Dermis blood vessel endothelial cell (primary cell): ENCODE data around the gene USP15. TPM values are rescaled to one million over a fixed set of nuclear protein-coding genes. Genes with fewer than 3 reads are reported as not detected.

Experiments used
- DNase-seq: peaks from one replicate; pipeline ENCODE4 v3.0.0; 2010
- total RNA-seq: library from RNA; depleted of rRNA; stranded (reverse); fragments of >200 nt; gene quantifications from 2 replicates; pipeline ENCODE4 v1.2.3, GENCODE V29; 2014

Gene USP15
- total RNA-seq: 56.7 and 56.8 TPM in 2 replicates

- peak; percentile 99 for DNase-seq
Measured at GRCh38 chr12:62259993-62260732, at the start of gene USP15. USP15 (plus strand) TSS chr12:62260404; CDS start chr12:62260415, 11 bp downstream.

GRCh38 chr12:62210422-62210821 lies 49.8 kb upstream of the USP15 start:
- peak; percentile 62 for DNase-seq

GRCh38 chr12:62211510-62211909 lies 48.7 kb upstream of the USP15 start:
- DNase-seq: no peak

DNA sequence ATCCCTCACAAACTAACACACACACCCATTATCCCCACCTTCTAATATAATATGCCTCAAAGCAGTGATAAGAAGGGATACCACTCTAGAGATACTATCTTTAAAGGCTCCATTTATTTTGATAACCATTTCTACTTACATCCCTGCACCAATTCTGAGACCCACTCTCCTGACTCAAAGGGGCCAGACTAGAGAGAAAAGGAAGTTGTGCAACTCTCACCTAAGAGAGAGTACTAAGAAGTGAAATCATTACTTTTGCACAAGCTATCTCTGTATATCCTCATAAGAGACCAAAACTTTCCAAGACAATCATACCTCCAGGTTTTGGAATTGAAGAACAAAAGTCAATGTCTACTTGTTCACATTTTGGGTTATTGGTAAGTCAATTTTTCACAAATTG lies 45.4 kb upstream of the USP15 start:
- no peak for DNase-seq

- DNase-seq: no peak
Measured at GRCh38 chr12:62215506-62215905, 44.7 kb upstream of the USP15 start.

DNA sequence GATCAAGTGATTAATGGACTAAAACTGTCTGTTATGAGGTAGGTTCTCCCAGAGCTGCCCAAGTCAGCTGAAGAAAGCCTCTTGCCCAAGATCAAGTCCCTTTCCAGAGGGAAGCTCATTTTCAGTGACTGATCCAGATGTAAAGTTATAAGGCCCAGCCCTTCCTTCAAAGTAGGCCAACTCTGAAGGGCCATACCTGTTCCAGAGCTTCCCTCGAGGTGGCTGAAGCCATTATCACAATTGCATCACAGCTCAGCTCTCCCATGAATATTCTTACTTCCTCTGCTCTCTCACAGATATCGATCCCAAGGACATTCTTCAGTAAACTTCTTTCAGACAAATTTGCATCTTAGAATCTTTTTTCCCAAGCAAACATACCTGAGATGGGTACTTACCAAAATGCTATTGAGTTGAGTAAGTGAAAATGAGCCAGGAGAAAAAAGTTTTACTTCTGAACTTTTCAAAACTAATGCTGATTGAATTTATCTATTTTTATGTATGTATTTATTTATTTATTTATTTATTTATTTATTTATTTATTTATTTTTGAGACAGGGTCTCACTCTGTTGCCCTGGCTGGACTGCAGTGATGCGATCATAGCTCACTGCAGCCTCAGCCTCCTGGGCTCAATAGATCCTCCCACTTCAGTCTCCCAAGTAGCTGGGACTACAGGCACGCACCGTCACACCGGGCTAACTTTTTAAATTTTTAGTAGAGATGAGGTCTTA lies 42.6 kb upstream of the USP15 start:
- no peak for DNase-seq

GRCh38 chr12:62221107-62221506 lies 39.1 kb upstream of the USP15 start:
- DNase-seq: no peak

- DNase-seq: no peak
Measured at GRCh38 chr12:62224601-62225000, 35.6 kb upstream of the USP15 start.

GRCh38 chr12:62227091-62227490 lies 33.1 kb upstream of the USP15 start:
- no peak for DNase-seq

GRCh38 chr12:62230652-62231051 lies 29.6 kb upstream of the USP15 start:
- DNase-seq: no peak

GRCh38 chr12:62232143-62232729 lies 28.0 kb upstream of the USP15 start:
- no peak for DNase-seq

DNA sequence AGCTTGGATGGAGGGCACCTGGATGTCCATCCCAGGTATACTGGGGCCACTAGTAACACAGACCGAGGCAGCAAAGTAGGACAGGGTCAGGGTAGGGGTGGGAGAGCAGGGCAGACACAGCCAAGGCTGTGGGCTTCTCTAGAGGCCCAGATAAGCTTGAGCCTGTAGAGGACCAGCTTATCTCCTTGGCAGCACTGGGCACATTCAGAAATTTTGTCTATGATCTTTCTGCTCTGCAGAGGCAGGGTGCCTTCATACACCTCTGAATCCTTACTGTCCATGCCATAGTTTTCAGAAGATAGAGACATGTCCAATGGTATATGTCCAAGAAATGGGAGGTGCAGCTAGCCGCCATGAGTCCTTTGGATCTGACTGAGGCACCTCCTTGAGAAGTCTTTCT lies 26.4 kb upstream of the USP15 start:
- DNase-seq: no peak

DNA sequence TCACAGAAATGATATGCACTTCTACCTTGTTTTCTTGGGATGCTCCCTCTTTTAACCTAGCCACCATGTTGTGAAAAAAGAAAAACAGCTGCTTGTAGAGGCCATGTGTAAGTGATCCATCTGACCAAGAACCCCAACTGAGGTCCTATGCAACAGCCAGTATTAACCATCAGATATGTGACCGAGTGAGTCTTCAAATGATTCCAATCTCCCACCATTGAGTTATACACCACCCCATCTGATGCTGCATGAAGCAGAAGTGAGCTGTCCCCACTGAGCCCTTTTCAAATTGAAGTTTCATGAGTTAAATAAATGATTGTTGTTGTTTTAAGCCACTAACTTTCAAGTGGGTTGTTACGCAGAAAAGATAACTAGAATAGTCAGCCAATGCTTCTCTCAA lies 20.6 kb upstream of the USP15 start:
- DNase-seq: no peak

DNA sequence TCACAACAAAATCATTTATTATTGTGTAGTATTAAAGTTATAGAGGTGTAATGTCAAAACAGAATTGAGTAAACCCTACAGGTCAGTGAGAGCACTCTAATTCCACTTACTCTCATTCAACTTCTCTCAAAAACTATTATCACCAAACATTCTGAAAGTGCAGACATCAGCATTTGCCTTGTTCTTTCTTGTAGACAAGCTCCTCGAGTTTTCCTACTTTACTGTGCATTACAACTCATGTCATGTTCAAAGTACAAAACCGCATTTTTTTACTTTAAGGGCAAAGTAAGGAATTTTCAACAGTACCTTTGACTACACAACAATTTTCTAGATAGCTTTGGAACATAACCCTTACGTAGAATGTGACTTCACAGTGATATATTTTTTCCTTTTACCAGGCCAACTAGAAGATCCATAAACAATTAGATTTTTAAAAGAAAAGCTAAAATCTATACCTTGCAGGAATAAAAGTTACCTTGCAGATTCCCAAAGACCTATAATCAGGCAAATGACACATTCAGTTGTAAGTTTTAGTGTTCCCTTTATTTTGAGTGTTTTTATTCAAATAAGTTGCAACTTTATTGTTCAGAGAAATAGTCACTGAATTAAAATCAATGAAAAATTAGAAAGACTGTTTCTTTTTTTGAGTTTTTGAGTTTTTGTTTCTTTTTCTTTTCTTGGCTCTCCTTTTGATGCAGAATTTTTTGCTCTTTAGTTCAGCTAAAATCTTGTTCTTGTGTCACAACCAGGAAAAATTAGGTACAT lies 12.7 kb upstream of the USP15 start:
- no peak for DNase-seq

DNA sequence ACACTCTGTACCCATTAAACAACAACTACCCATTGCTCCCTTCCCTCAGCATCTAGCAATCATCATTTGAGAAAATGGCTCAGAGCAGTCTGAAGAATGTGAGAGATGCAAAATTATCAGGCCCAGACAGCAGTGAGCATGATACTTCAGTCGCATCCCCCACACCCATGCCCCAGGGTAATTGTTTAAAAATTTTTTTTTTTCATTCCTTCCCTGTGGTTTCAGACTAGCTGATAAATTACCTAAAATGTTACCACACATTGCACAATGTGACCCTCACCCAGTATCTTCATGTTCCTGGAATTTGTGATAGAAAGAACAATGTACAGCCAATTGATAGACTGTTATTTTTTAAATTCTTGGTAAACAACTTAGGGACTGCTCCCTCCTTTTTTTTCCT lies 11.3 kb upstream of the USP15 start:
- no peak for DNase-seq

- no peak for DNase-seq
Measured at GRCh38 chr12:62249419-62249818, 10.8 kb upstream of the USP15 start.

- no peak for DNase-seq
Measured at GRCh38 chr12:62250671-62251608, 9.3 kb upstream of the USP15 start.

DNA sequence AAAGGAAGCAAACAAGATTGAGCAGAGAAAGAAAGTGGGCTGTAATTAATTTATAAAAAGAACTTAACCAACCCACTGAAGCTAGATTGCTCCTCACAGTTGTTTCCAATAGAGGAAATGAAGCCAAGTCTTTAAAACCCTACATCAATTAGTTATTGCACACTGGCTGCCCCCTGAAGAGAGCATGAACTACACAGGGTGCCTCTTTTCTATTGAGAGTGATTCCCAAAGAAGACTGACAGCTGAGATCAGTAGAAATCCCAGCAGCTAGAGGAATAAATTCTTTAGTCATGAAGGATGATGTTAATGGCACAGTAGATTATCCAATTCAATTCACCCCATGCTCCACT lies 8.6 kb upstream of the USP15 start:
- no peak for DNase-seq

DNA sequence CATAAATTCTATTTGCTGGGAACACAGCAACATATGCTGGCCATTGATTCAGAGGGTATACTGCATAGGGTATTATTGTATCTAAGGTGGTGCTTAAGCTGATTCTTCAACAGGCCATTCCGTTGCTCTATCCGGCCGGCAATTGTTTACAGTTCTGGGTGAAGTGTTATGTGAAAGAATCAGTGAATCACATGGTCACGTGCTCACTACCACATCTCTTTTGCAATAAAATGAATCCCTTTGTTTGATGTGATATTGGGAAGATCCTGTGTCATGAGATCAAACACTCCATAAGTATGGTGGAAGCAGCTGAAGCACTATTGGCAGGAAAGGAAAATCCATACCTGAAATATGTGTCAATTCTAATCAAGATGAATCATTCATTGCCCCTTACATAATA lies 7.6 kb upstream of the USP15 start:
- DNase-seq: no peak

GRCh38 chr12:62254967-62255366 lies 5.2 kb upstream of the USP15 start:
- no peak for DNase-seq

GRCh38 chr12:62256408-62257096 lies 3.7 kb upstream of the USP15 start:
- no peak for DNase-seq
